Activated naive CD8-positive, alpha-beta T cell treated with anti-CD3 and anti-CD28 coated beads for 36 hours (primary cell): ENCODE data around the gene MYO16. TPM values are rescaled to one million over a fixed set of nuclear protein-coding genes. Genes with fewer than 3 reads are reported as not detected.
"Not testable (repeated sequence)": the region's sequence is repeated elsewhere in the genome, so short reads cannot be mapped to it uniquely, and the experiment has no call there.

Experiments
- DNase-seq: peaks from one replicate; pipeline ENCODE4 v3.0.0; 2021
- H3K27ac Mint-ChIP-seq: one replicate; pipeline ENCODE4 v1.8.0; 2022; ENCODE audit warnings: mild to moderate bottlenecking, moderate library complexity, mixed read lengths
- H3K27me3 Mint-ChIP-seq: one replicate; pipeline ENCODE4 v1.8.0; 2022; ENCODE audit warnings: mild to moderate bottlenecking, mixed read lengths
- H3K36me3 Mint-ChIP-seq: one replicate; pipeline ENCODE4 v1.8.0; 2021; ENCODE audit warnings: mild to moderate bottlenecking, mixed read lengths
- H3K4me1 Mint-ChIP-seq: one replicate; pipeline ENCODE4 v1.8.0; 2021; ENCODE audit warnings: mixed read lengths
- H3K4me3 Mint-ChIP-seq: one replicate; pipeline ENCODE4 v1.8.0; 2022; ENCODE audit warnings: mild to moderate bottlenecking, moderate library complexity, mixed read lengths
- H3K9me3 Mint-ChIP-seq: one replicate; pipeline ENCODE4 v1.8.0; 2022; ENCODE audit warnings: mixed read lengths
- total RNA-seq, 2 experiments: library from RNA; stranded (reverse); gene quantifications; one replicate each; pipeline ENCODE4 v1.2.3, GENCODE V29; 2021

Gene MYO16
- total RNA-seq, 2 experiments from 2014 or later, result not detected

- no peak overlapping the region for H3K27ac Mint-ChIP-seq
- no peak overlapping the region for H3K4me3 Mint-ChIP-seq
- DNase-seq, result no peak
- no peaks in the 10 kb centered on the region for H3K36me3 Mint-ChIP-seq
- H3K9me3 Mint-ChIP-seq, result peaks cover 3% of the 10 kb centered on the region
- H3K27me3 Mint-ChIP-seq, result peaks cover 8% of the 10 kb centered on the region
- H3K4me1 Mint-ChIP-seq, result no peaks in the 10 kb centered on the region
Measured at GRCh38 chr13:108743522-108743921, 114.1 kb downstream of the MYO16 start.

- Mint-ChIP-seq H3K4me3 (no peak overlapping the region), H3K27me3 (peaks cover 8% of the 10 kb centered on the region), H3K36me3 (no peaks in the 10 kb centered on the region), H3K4me1 (no peaks in the 10 kb centered on the region), H3K27ac (no peak overlapping the region), H3K9me3 (no peaks in the 10 kb centered on the region)
- no peak for DNase-seq
Measured at GRCh38 chr13:108747843-108748242, 118.4 kb downstream of the MYO16 start.

GRCh38 chr13:108752276-108752675 is 122.9 kb downstream of the MYO16 start:
- no peak for DNase-seq
- no peaks in the 10 kb centered on the region for H3K27me3 Mint-ChIP-seq
- H3K4me3 Mint-ChIP-seq, result no peak overlapping the region
- no peak overlapping the region for H3K27ac Mint-ChIP-seq
- no peaks in the 10 kb centered on the region for H3K9me3 Mint-ChIP-seq
- no peaks in the 10 kb centered on the region for H3K36me3 Mint-ChIP-seq
- H3K4me1 Mint-ChIP-seq, result no peaks in the 10 kb centered on the region

- no peak for DNase-seq
- H3K4me1 Mint-ChIP-seq, result no peaks in the 10 kb centered on the region
- H3K4me3 Mint-ChIP-seq, result no peak overlapping the region
- H3K27me3 Mint-ChIP-seq, result no peaks in the 10 kb centered on the region
- H3K9me3 Mint-ChIP-seq, result no peaks in the 10 kb centered on the region
- no peak overlapping the region for H3K27ac Mint-ChIP-seq
- no peaks in the 10 kb centered on the region for H3K36me3 Mint-ChIP-seq
Measured at GRCh38 chr13:108755083-108755482, 125.7 kb downstream of the MYO16 start.

- no peaks in the 10 kb centered on the region for H3K4me1 Mint-ChIP-seq
- H3K27me3 Mint-ChIP-seq, result no peaks in the 10 kb centered on the region
- H3K4me3 Mint-ChIP-seq, result no peak overlapping the region
- no peaks in the 10 kb centered on the region for H3K9me3 Mint-ChIP-seq
- no peaks in the 10 kb centered on the region for H3K36me3 Mint-ChIP-seq
- H3K27ac Mint-ChIP-seq, result no peak overlapping the region
- no peak for DNase-seq
Measured at GRCh38 chr13:108760129-108760528, 130.7 kb downstream of the MYO16 start.

- H3K36me3 Mint-ChIP-seq, result no peaks in the 10 kb centered on the region
- H3K4me3 Mint-ChIP-seq, result no peak overlapping the region
- H3K27me3 Mint-ChIP-seq, result no peaks in the 10 kb centered on the region
- no peak overlapping the region for H3K27ac Mint-ChIP-seq
- no peak for DNase-seq
- no peaks in the 10 kb centered on the region for H3K9me3 Mint-ChIP-seq
- H3K4me1 Mint-ChIP-seq, result no peaks in the 10 kb centered on the region
Measured at GRCh38 chr13:108760541-108760940, 131.1 kb downstream of the MYO16 start.

- Mint-ChIP-seq H3K9me3 (no peaks in the 10 kb centered on the region), H3K36me3 (no peaks in the 10 kb centered on the region), H3K27me3 (peaks cover 8% of the 10 kb centered on the region), H3K27ac (no peak overlapping the region), H3K4me1 (no peaks in the 10 kb centered on the region), H3K4me3 (no peak overlapping the region)
- no peak for DNase-seq
Measured at GRCh38 chr13:108768035-108768434, 138.6 kb downstream of the MYO16 start.

GRCh38 chr13:108769213-108770070 is 140.0 kb downstream of the MYO16 start:
- Mint-ChIP-seq H3K9me3 (no peaks in the 10 kb centered on the region), H3K27ac (no peak overlapping the region), H3K4me3 (no peak overlapping the region), H3K27me3 (peaks cover 8% of the 10 kb centered on the region), H3K4me1 (no peaks in the 10 kb centered on the region), H3K36me3 (no peaks in the 10 kb centered on the region)
- DNase-seq, result no peak

- H3K27me3 Mint-ChIP-seq, result no peaks in the 10 kb centered on the region
- no peak overlapping the region for H3K27ac Mint-ChIP-seq
- H3K9me3 Mint-ChIP-seq, result no peaks in the 10 kb centered on the region
- no peak for DNase-seq
- H3K4me1 Mint-ChIP-seq, result no peaks in the 10 kb centered on the region
- H3K36me3 Mint-ChIP-seq, result no peaks in the 10 kb centered on the region
- H3K4me3 Mint-ChIP-seq, result no peak overlapping the region
Measured at GRCh38 chr13:108775597-108775996, 146.2 kb downstream of the MYO16 start.

GRCh38 chr13:108776650-108777049 is 147.2 kb downstream of the MYO16 start:
- Mint-ChIP-seq H3K4me1 (no peaks in the 10 kb centered on the region), H3K27ac (no peak overlapping the region)

GRCh38 chr13:108777421-108778420 is 148.3 kb downstream of the MYO16 start:
- H3K4me1 Mint-ChIP-seq, result no peaks in the 10 kb centered on the region
- no peaks in the 10 kb centered on the region for H3K27me3 Mint-ChIP-seq
- no peaks in the 10 kb centered on the region for H3K36me3 Mint-ChIP-seq
- H3K9me3 Mint-ChIP-seq, result no peaks in the 10 kb centered on the region
- DNase-seq, result no peak
- no peak overlapping the region for H3K27ac Mint-ChIP-seq
- H3K4me3 Mint-ChIP-seq, result no peak overlapping the region

More at GRCh38 chr13:108776650-108777049, 147.2 kb downstream of the MYO16 start:
- H3K4me3 Mint-ChIP-seq, result no peak overlapping the region
- no peak for DNase-seq
- H3K27me3 Mint-ChIP-seq, result no peaks in the 10 kb centered on the region
- H3K36me3 Mint-ChIP-seq, result no peaks in the 10 kb centered on the region
- no peaks in the 10 kb centered on the region for H3K9me3 Mint-ChIP-seq

GRCh38 chr13:108779308-108779707 is 149.9 kb downstream of the MYO16 start:
- Mint-ChIP-seq H3K9me3 (no peaks in the 10 kb centered on the region), H3K36me3 (no peaks in the 10 kb centered on the region), H3K4me1 (no peaks in the 10 kb centered on the region), H3K27ac (no peak overlapping the region), H3K27me3 (no peaks in the 10 kb centered on the region), H3K4me3 (no peak overlapping the region)
- DNase-seq, result no peak

GRCh38 chr13:108780706-108781105 is 151.3 kb downstream of the MYO16 start:
- no peaks in the 10 kb centered on the region for H3K9me3 Mint-ChIP-seq
- DNase-seq, result no peak
- H3K27ac Mint-ChIP-seq, result no peak overlapping the region
- no peaks in the 10 kb centered on the region for H3K4me1 Mint-ChIP-seq
- H3K36me3 Mint-ChIP-seq, result no peaks in the 10 kb centered on the region
- no peaks in the 10 kb centered on the region for H3K27me3 Mint-ChIP-seq
- no peak overlapping the region for H3K4me3 Mint-ChIP-seq

GRCh38 chr13:108781312-108781711 is 151.9 kb downstream of the MYO16 start:
- Mint-ChIP-seq H3K4me3 (no peak overlapping the region), H3K9me3 (no peaks in the 10 kb centered on the region), H3K27me3 (no peaks in the 10 kb centered on the region), H3K27ac (no peak overlapping the region), H3K4me1 (no peaks in the 10 kb centered on the region), H3K36me3 (no peaks in the 10 kb centered on the region)
- no peak for DNase-seq

GRCh38 chr13:108782480-108782879 is 153.1 kb downstream of the MYO16 start:
- H3K4me1 Mint-ChIP-seq, H3K36me3 Mint-ChIP-seq, H3K27ac Mint-ChIP-seq, H3K27me3 Mint-ChIP-seq, H3K9me3 Mint-ChIP-seq, H3K4me3 Mint-ChIP-seq, DNase-seq: not testable (repeated sequence)
